K562 (cell line): Measurements from ENCODE around the gene RBM12. TPM values are rescaled to one million over a fixed set of nuclear protein-coding genes. Genes with fewer than 3 reads are reported as not detected.

Source experiments
- EHMT2 ChIP-seq: fragments of 450-650 bp; IDR thresholded peaks from 2 replicates; pipeline ENCODE4 v1.6.1; 2018; ENCODE audit warnings: antibody characterized with exemption
- HMG20B ChIP-seq: fragments of 250-450 bp; sonication (Bioruptor Pico); IDR thresholded peaks from 2 replicates; pipeline ENCODE4 v1.5.0; 2021; ENCODE audit warnings: mild to moderate bottlenecking
- MCM5 ChIP-seq: fragments of 450-650 bp; IDR thresholded peaks from 2 replicates; pipeline ENCODE4 v1.6.1; 2016; ENCODE audit warnings: low read depth
- MGA ChIP-seq: fragments of 450-650 bp; IDR thresholded peaks from 2 replicates; pipeline ENCODE4 v1.6.1; 2016; ENCODE audit warnings: mild to moderate bottlenecking, moderate library complexity
- NCOA2 ChIP-seq, 2 experiments: fragments of 450-650 bp; IDR thresholded peaks; 2 replicates each; pipeline ENCODE4 v1.6.1; 2018; ENCODE audit warnings: mild to moderate bottlenecking in 2 of 2, moderate library complexity in 1 of 2; ENCODE audit not compliant: partially characterized antibody in 2 of 2
- NFATC3 ChIP-seq: fragments of 450-650 bp; IDR thresholded peaks from 2 replicates; pipeline ENCODE4 v1.6.1; 2017; ENCODE audit warnings: mild to moderate bottlenecking
- PCBP2 ChIP-seq: fragments of 200-400 bp; formaldehyde crosslinking; IDR thresholded peaks from 2 replicates; pipeline ENCODE4 v1.6.1; 2018; ENCODE audit warnings: low read length, low read depth, mild to moderate bottlenecking, moderate library complexity; ENCODE audit not compliant: poor library complexity, severe bottlenecking
- PHB ChIP-seq: fragments of 250-450 bp; sonication (Bioruptor Pico); IDR thresholded peaks from 2 replicates; pipeline ENCODE4 v1.5.0; 2021
- PHB2 ChIP-seq: fragments of 450-650 bp; IDR thresholded peaks from 2 replicates; pipeline ENCODE4 v1.6.1; 2017; ENCODE audit warnings: low read depth
- STAT5B ChIP-seq: fragments of 250-450 bp; sonication (Bioruptor Pico); IDR thresholded peaks from 2 replicates; pipeline ENCODE4 v1.8.0; 2021; ENCODE audit warnings: mild to moderate bottlenecking, inconsistent platforms
- USF1 ChIP-seq: sonication (generic); formaldehyde crosslinking; IDR thresholded peaks from 2 replicates; pipeline ENCODE4 v1.9.0; 2022; ENCODE audit warnings: mild to moderate bottlenecking, missing genetic modification reagents
- ZBTB26 ChIP-seq: fragments of 450-650 bp; formaldehyde crosslinking; IDR thresholded peaks from 2 replicates; pipeline ENCODE4 v1.4.0; 2022; ENCODE audit warnings: missing genetic modification characterization
- ZNF197 ChIP-seq: fragments of 200-800 bp; sonication (Bioruptor generic); IDR thresholded peaks from 2 replicates; pipeline ENCODE4 v1.6.1; 2016; ENCODE audit warnings: low read depth, missing genetic modification characterization, missing compliant biosample characterization
- polyA plus RNA-seq, 8 experiments: library from polyadenylated mRNA; depleted of rRNA in 4 of 8; stranded (reverse) in 5 of 8; unstranded in 3 of 8; fragments of >200 nt; fragmentation: Nextera tagmentation in 2 of 8; fragmentation: Illumina TruSeq in 1 of 8; extraction: Ambion mirVana in 2 of 8; extraction: Trizol in 1 of 8; gene quantifications; 2 replicates each; pipeline versions ENCODE4 v1.2.1 to v1.2.3, GENCODE V29; 2011 to 2014; ENCODE audit warnings: inconsistent platforms in 1 of 8, missing spikeins in 1 of 8
- total RNA-seq, 7 experiments: library from RNA; depleted of rRNA in 6 of 7; stranded (reverse); fragments of >200 nt in 6 of 7; fragmentation: Illumina TruSeq in 2 of 7; extraction: Trizol in 2 of 7; gene quantifications; 2 replicates each; pipeline versions ENCODE4 v1.2.1 to v1.2.3, GENCODE V29; 2011 to 2021; ENCODE audit warnings: low replicate concordance in 1 of 7

The RBM12 gene
- total and polyA plus RNA-seq, 9 of the 15 experiments (the other 6 are each of a cell fraction or from before 2014, with no cell fraction given), result 5.0 to 162 (median 73.3) TPM

GRCh38 chr20:35616465-35617396 is 48.0 kb downstream of the RBM12 start (continued):
- peak; percentile 87 for TF ChIP-seq ZBTB26 (CRISPR knock-in tag)
- no peak for TF ChIP-seq MCM5
- TF ChIP-seq USF1 (CRISPR knock-in tag), result no peak; the same call in 1 of the 2 replicates
- TF ChIP-seq STAT5B (CRISPR knock-in tag), result no peak
- no peak for TF ChIP-seq PHB (CRISPR knock-in tag)
- TF ChIP-seq NCOA2 (IDR thresholded peaks at IDR 0.05; ENCODE audit: partially characterized antibody in 2 of 2), result no peak
- no peak for TF ChIP-seq NFATC3
- no peak for TF ChIP-seq HMG20B (CRISPR knock-in tag)
- peak; percentile 76 for TF ChIP-seq EHMT2
- TF ChIP-seq PHB2, result 0 out of 2 replicates have a peak, but pooled peaks have one; percentile 39
- TF ChIP-seq MGA, result no peak
- TF ChIP-seq PCBP2, result no peak
- no peak for TF ChIP-seq ZNF197 (CRISPR knock-in tag)
